DND-41 (cell line): ENCODE data around the gene SELENON.

Experiments
- ATAC-seq: fragments of 200-7000 bp; cut with Tn5 transposase; 3 replicates; pipeline ENCODE4 v1.9.1; 2021; ENCODE audit warnings: low read depth; ENCODE audit not compliant: insufficient read depth
- DNase-seq: peaks from one replicate; pipeline ENCODE4 v3.0.0-alpha.2; 2020
- H2AFZ ChIP-seq: 2 replicates; pipeline ENCODE4 v1.6.0; 2012; ENCODE audit warnings: low read depth, low read length
- H3K27ac ChIP-seq: 2 replicates; pipeline ENCODE4 v1.5.1; 2012; ENCODE audit warnings: low read length, inconsistent platforms
- H3K27me3 ChIP-seq: fragments of 200-600 bp; sonication (generic); 2 replicates; pipeline ENCODE4 v1.6.0; 2012; ENCODE audit warnings: low read length, mild to moderate bottlenecking, inconsistent platforms; ENCODE audit not compliant: insufficient read depth, poor library complexity
- H3K36me3 ChIP-seq: 2 replicates; pipeline ENCODE4 v1.5.1; 2012; ENCODE audit warnings: low read length, inconsistent platforms; ENCODE audit not compliant: insufficient read depth
- H3K4me1 ChIP-seq: 2 replicates; pipeline ENCODE4 v1.5.1; 2012; ENCODE audit warnings: mild to moderate bottlenecking, low read length; ENCODE audit not compliant: insufficient read depth
- H3K4me2 ChIP-seq: 2 replicates; pipeline ENCODE4 v1.6.0; 2012; ENCODE audit warnings: mild to moderate bottlenecking, moderate library complexity, low read length, inconsistent platforms; ENCODE audit not compliant: insufficient read depth
- H3K4me3 ChIP-seq, 2 experiments: fragments of 200-600 bp in 1 of 2; shearing (Covaris generic) in 1 of 2; 2 replicates each; pipeline ENCODE4 v1.5.1; 2012 to 2016; ENCODE audit warnings: inconsistent platforms in 2 of 2, low read length in 2 of 2, mild to moderate bottlenecking in 2 of 2, low read depth in 1 of 2, moderate library complexity in 1 of 2
- H3K79me2 ChIP-seq: 2 replicates; pipeline ENCODE4 v1.6.0; 2012; ENCODE audit warnings: low read length, inconsistent platforms; ENCODE audit not compliant: insufficient read depth
- H3K9ac ChIP-seq: 2 replicates; pipeline ENCODE4 v1.6.0; 2012; ENCODE audit warnings: low read depth, mild to moderate bottlenecking, inconsistent platforms, low read length, moderate library complexity
- H3K9me3 ChIP-seq: 2 replicates; pipeline ENCODE4 v1.5.1; 2012; ENCODE audit warnings: low read length, moderate library complexity, mild to moderate bottlenecking, inconsistent platforms; ENCODE audit not compliant: insufficient read depth, severe bottlenecking
- H4K20me1 ChIP-seq: 2 replicates; pipeline ENCODE4 v1.6.0; 2012; ENCODE audit warnings: low read length; ENCODE audit not compliant: insufficient read depth
- EZH2 ChIP-seq: IDR thresholded peaks from 3 replicates; pipeline ENCODE4 v1.6.1; 2012; ENCODE audit warnings: borderline replicate concordance, low read depth, mild to moderate bottlenecking, moderate library complexity, low read length, inconsistent platforms; ENCODE audit not compliant: severe bottlenecking
- TF ChIP-seq, protein P1 (sequence below): IDR thresholded peaks from 2 replicates; pipeline ENCODE4 v1.5.1; 2012; ENCODE audit warnings: borderline replicate concordance, low read length, moderate library complexity, mild to moderate bottlenecking; ENCODE audit not compliant: poor library complexity, severe bottlenecking; ENCODE audit errors: extremely low read depth

The SELENON gene

DNA sequence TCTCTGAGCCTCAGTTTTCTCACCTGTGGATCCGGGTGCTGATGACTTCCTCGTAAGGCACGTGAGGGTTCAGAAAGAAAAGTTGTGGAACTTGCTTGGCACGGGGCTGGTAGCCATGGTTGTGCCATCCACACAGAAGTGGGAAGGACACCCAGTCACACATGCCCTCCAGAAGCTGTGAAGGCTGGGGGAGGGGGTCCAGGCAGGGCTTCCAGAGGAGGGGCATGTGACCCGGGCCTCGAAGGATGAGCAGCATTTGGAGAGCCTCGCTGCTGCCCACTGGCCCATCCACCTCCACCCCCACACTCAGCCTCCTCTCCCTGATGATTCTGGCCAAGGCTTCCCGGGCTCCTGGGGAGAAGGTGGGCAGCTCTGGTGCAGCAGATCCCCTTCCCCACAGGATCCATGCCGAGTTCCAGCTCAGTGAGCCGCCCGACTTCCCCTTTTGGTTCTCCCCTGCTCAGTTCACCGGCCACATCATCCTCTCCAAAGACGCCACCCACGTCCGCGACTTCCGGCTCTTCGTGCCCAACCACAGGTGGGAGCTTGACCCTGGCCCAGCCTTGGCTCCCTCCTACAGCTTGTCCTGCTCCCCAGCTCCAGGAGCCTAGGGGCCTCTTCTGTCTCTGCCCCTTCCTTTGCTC, 9.4 kb downstream of the SELENON start:
- TF ChIP-seq, protein P1, sequence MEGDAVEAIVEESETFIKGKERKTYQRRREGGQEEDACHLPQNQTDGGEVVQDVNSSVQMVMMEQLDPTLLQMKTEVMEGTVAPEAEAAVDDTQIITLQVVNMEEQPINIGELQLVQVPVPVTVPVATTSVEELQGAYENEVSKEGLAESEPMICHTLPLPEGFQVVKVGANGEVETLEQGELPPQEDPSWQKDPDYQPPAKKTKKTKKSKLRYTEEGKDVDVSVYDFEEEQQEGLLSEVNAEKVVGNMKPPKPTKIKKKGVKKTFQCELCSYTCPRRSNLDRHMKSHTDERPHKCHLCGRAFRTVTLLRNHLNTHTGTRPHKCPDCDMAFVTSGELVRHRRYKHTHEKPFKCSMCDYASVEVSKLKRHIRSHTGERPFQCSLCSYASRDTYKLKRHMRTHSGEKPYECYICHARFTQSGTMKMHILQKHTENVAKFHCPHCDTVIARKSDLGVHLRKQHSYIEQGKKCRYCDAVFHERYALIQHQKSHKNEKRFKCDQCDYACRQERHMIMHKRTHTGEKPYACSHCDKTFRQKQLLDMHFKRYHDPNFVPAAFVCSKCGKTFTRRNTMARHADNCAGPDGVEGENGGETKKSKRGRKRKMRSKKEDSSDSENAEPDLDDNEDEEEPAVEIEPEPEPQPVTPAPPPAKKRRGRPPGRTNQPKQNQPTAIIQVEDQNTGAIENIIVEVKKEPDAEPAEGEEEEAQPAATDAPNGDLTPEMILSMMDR = no peak
- no peak for TF ChIP-seq EZH2
- Histone ChIP-seq H3K79me2 (no peaks in the 10 kb centered on the region), H3K9ac (no peak overlapping the region), H3K4me1 (peaks cover 3% of the 10 kb centered on the region), H3K9me3 (no peaks in the 10 kb centered on the region), H4K20me1 (peaks cover 8% of the 10 kb centered on the region), H3K27me3 (no peaks in the 10 kb centered on the region), H3K4me3 (no peak overlapping the region), H3K27ac (no peak overlapping the region), H3K4me2 (no peak overlapping the region), H2AFZ (no peak overlapping the region), H3K36me3 (no peaks in the 10 kb centered on the region)
- DNase-seq (no peak), ATAC-seq (no peak)

DNA sequence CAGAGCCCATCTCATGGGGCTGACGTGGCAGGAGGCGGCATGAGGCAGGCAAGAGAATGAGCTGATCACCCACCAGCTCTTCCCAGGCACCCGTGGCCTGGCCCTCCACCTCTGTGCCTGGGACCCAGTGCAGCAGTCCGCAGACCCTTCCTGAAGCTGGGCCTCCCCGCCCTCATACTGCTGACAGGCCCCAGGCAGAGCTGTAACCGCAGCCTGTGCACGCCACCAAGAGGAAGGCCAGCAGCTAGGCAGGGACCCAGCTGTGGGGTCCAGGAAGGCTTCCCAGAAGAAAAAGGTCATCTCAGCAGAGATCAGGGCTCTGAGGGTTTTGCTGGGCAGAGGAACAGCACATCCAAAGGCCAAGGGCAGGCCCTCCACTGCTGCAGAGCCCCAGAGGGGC, 9.9 kb downstream of the SELENON start:
- DNase-seq = no peak
- H3K9ac ChIP-seq = no peak overlapping the region
- H3K79me2 ChIP-seq = no peaks in the 10 kb centered on the region
- no peak overlapping the region for H3K4me3 ChIP-seq
- ATAC-seq = no peak
- TF ChIP-seq, protein P1 = no peak
- no peak for TF ChIP-seq EZH2
- no peak overlapping the region for H3K4me2 ChIP-seq
- H3K27ac ChIP-seq = no peak overlapping the region
- no peak overlapping the region for H2AFZ ChIP-seq
- peaks cover 8% of the 10 kb centered on the region for H4K20me1 ChIP-seq
- no peaks in the 10 kb centered on the region for H3K9me3 ChIP-seq
- H3K4me1 ChIP-seq = peaks cover 3% of the 10 kb centered on the region
- H3K27me3 ChIP-seq = no peaks in the 10 kb centered on the region
- no peaks in the 10 kb centered on the region for H3K36me3 ChIP-seq

DNA sequence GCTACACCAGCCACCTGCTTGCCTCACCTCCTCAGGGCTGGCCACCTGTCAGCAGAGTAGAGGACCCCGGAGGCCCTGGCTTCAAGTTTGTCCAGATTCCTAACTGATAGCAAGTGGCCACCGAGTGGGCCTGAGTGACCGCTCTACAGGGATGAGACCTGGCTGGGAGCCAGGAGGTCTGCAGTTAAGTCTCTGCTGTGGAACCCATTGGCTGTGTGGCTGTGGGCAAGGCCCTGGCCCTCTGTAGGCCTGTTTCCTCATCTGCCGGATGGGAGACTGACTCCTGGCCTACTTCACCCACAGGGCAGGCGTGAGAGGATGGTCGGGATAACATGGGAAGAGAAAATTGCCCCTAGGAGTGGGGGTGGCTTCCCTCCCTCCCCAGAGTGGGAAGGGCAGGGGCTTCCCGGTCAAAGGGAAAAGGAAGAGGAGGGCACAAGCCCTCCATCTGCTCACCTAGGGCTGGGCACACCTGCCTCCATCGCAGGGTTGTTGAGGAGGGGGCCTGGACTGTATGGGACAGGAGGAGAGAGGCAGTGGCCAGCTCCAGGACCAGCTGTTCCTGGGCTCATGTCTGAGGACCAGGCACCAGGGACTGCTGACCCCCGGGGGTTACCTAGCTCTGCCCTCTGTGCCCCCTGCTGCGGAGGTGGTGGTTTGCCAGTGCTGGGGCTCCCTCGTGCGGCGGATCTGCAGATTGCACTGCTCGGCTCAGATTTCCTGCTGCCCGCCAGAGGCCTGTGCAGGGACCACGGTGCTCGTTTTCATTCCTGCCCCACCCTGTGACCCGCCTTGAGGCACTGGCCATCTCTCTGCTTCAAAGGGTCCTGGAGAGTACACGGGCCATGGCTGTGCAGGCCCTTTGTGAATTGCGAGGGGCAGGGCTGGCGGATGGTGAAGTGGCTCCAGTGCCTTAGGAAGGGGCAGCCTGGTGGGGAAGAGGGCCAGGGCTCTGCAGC, 10.6 kb downstream of the SELENON start:
- Histone ChIP-seq H3K4me2 (no peak overlapping the region), H4K20me1 (peaks cover 8% of the 10 kb centered on the region), H3K4me1 (peaks cover 3% of the 10 kb centered on the region), H3K27ac (no peak overlapping the region), H3K36me3 (no peaks in the 10 kb centered on the region), H3K27me3 (no peaks in the 10 kb centered on the region), H3K9me3 (no peaks in the 10 kb centered on the region), H2AFZ (peak overlapping the region; percentile 68; the same call in 1 of the 2 replicates), H3K9ac (0 out of 2 replicates have a peak overlapping the region, but pooled peaks have one; percentile 12), H3K4me3 (no peak overlapping the region), H3K79me2 (no peaks in the 10 kb centered on the region)
- ATAC-seq (peak; percentile 90), DNase-seq (peak; percentile 78)
- TF ChIP-seq EZH2 = no peak
- TF ChIP-seq, protein P1 = peak; percentile 98
